ENCODE measurements around the gene CCNL1.
"Not testable (repeated sequence)": the region's sequence is repeated elsewhere in the genome, so short reads cannot be mapped to it uniquely, and the experiment has no call there.

Gene CCNL1

GRCh38 chr3:157170861-157171260, 10.9 kb upstream of the CCNL1 start:
- no peak for DNase-seq (ENCODE audit: low read depth)

- no peak for DNase-seq (ENCODE audit: low read depth)
Observed at GRCh38 chr3:157167371-157168042, 7.6 kb upstream of the CCNL1 start.

DNA sequence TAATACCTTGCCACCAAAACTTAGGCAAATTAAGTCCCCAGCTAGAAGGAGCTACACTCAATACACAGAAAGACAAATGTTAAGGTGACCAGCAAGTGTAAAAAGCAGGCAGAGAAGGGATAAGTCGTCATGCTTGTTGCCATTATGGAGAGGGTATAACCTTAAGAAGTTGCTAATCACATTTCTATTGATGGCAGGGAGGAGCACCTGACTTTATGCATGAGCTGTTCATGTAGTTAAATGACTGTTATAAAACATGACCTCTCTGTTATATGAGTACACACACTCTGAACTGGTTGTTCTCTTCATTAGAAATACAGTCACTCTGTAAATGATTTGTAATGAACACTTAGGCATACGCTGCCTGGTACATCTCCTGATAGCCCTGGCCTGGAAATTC, 6.6 kb upstream of the CCNL1 start:
- no peak for DNase-seq (ENCODE audit: low read depth)

DNA sequence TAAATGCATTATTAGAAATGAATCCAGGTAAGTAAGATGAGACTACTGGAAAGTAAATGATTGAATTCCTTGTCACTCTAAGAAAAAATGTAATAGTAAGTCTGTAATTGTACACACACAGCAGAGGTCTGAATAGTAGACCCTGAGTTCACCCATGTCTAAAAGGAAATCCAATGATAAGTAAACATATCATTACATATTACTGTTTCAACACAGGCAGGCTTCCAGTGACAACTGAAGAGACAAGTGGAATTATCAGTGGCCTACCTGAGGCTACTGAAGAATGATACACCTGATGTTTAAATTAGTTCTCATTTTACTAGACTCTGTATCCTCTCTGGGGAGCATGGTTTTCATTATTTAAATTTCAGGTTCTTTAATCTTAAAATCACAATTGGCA, 6.2 kb upstream of the CCNL1 start:
- no peak for DNase-seq (ENCODE audit: low read depth)

- no peak for DNase-seq (ENCODE audit: low read depth)
Observed at GRCh38 chr3:157163217-157163953, 3.4 kb upstream of the CCNL1 start.

GRCh38 chr3:157162620-157163019, 2.7 kb upstream of the CCNL1 start:
- not testable (repeated sequence) for DNase-seq (ENCODE audit: low read depth)

DNA sequence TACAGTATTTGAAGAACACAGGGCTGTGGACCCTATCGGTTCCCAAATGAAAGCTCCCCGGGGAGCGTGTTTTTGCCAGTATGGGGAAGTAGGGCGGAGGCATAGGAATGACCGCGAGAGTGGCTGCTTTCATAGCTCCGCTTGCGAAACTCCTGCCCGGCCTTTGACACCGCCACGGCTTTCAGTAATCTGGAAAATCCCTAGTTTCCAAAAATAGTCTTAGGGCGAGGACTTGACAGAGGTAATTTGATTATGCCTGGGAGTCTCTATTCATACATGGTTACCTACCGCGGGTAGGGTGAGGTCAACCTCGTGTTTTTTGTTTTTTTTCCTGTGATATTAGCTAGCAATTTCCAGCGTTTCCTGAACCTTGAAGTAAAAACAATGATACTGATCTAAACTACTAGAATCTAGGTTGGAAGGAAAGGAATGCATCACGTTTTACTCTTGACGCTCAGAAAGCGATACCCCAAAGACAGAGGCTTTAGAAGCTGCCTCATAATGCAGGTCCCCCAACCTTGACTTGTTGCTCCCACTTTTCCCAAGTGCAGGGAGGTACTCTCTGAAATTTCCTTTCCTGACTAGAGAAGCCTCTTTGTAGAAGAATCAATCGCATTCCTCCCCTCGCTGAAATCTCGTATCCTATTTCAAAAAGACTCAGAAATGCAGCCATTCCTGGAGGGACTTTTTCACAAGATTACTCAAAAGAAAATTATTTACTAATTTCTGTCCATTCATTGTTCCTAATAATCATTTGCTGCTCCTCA, 894 bp upstream of the CCNL1 start:
- peak; percentile 92 for DNase-seq (ENCODE audit: low read depth)

DNA sequence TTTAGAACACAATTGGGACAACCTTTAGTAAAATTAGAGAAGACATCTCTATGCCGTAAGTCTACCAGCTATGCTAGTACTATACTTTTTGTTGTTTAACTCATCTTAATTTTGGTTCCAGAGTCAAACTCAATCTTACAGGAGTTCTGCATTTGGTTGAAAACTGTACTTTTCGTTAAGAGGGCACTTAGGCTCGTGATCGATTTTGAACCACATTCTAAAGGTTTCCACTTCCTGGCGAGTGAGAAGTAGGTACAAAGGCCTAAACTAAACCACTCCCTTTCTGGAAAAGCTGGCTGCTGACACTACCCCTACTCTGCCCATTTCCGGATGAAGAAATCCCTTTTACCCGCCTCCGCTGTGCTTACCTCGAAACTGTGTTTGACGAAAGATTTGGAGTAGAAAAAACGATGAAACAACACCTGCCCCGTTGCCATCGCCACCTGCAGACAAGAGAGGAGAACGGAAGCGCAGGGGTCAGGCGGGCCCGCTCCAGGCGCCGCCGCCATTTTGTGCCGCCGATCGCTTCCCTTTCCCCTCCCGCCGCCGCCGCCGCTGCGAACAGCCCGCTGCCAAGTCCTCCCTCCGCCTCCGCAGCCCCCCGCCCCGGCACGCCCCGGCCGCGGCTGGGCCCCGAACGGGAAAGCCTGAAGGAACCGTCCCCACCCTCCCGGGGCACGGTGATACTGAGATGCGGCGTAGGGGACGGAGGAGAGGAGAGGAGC, 748 bp downstream of the CCNL1 start:
- DNase-seq (ENCODE audit: low read depth), result peak; percentile 36

DNA sequence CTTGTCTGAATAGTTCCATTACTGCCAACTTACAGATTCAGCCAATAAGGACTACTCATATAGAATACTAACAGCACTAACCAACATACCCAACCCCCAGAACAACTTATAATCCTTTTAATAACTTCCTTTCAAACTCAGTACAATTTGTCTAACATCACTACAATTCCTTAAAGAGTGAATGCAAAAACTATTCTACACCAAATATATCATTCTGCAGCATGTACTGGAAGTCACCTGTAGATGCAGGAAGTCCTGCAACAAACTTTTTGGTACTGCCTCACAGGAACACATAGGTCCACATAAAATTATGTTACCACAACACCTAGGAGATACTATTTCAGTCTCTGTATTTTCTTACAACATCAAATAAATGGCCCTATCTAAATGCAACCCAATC, 2.1 kb downstream of the CCNL1 start:
- no peak for DNase-seq (ENCODE audit: low read depth)

- no peak for DNase-seq (ENCODE audit: low read depth)
Observed at GRCh38 chr3:157156837-157157635, 2.9 kb downstream of the CCNL1 start.

- DNase-seq (ENCODE audit: low read depth), result no peak
Observed at GRCh38 chr3:157155591-157155990, 4.4 kb downstream of the CCNL1 start.

DNA sequence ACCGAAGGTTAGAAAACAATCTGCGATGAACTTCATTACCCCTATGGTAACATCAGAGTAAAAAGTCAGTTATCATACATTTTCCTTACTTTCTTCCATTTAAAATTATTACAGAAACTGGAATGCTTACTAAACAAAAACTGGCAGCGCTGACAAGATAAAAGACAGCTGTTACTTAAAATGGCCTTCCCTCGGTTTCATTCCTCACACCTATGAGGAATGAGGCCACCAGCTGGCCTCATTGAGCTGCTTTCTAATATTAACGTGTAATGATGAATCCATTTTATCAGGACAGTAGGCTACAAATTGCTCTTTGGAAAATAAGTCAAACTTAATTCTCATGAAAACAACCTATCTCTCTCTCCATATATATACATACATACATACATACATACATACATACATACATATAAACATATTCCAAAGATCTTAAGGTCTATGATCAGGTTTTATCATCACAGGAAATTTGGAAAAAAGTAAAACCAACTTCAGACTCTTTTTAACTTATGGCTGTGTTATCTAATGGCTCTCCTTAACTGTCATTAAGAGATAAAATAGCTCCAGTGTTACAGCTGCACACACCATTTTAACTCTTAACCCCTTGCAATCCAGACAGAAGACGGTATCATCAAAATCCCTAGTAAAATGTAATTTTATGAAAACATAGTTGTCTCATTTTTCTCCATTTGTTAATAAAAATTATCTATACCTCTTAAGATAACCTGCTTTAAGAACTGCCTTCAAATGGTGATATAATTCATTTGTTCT, 5.2 kb downstream of the CCNL1 start:
- no peak for DNase-seq (ENCODE audit: low read depth)

- no peak for DNase-seq (ENCODE audit: low read depth)
Observed at GRCh38 chr3:157152930-157153329, 7.0 kb downstream of the CCNL1 start.

- no peak for DNase-seq (ENCODE audit: low read depth)
Observed at GRCh38 chr3:157152438-157152837, 7.5 kb downstream of the CCNL1 start.

GRCh38 chr3:157151627-157152026, 8.3 kb downstream of the CCNL1 start:
- DNase-seq (ENCODE audit: low read depth), result no peak

GRCh38 chr3:157151151-157151550, 8.8 kb downstream of the CCNL1 start:
- DNase-seq (ENCODE audit: low read depth), result peak; percentile 29

- DNase-seq (ENCODE audit: low read depth), result no peak
Observed at GRCh38 chr3:157149136-157149696, 10.7 kb downstream of the CCNL1 start.

DNA sequence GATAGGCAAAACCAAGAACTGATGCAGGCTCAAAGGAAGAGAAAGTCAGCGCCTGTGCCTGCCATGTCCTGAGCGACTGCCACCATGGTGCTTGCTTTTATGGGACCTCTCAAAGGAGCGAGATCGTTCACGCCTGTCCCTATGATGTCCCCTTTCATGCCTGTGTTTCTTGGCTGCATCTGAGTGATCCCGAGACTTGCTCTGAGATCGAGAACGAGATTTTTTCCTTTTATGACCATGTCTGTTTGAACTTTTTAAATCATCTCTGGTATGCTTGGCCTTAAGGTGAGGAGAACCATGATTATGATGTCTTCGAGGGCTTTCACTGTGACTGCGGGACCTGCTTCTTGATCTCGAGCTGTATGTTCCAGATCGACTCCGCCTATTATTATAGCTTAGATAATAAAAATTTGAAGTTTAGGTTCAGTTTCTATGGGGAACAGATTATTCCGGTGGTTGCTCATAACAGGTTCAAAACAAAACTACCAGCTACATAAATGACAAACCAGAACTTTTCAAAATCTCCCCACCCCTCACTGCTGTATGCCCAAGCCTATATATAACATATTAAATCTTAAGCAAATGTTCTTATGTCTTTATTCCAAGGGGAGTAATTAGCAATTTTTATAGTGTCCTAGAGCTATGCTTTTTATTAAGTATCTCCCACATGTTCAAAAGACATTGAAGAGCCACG, 11.6 kb downstream of the CCNL1 start:
- no peak for DNase-seq (ENCODE audit: low read depth)

DNA sequence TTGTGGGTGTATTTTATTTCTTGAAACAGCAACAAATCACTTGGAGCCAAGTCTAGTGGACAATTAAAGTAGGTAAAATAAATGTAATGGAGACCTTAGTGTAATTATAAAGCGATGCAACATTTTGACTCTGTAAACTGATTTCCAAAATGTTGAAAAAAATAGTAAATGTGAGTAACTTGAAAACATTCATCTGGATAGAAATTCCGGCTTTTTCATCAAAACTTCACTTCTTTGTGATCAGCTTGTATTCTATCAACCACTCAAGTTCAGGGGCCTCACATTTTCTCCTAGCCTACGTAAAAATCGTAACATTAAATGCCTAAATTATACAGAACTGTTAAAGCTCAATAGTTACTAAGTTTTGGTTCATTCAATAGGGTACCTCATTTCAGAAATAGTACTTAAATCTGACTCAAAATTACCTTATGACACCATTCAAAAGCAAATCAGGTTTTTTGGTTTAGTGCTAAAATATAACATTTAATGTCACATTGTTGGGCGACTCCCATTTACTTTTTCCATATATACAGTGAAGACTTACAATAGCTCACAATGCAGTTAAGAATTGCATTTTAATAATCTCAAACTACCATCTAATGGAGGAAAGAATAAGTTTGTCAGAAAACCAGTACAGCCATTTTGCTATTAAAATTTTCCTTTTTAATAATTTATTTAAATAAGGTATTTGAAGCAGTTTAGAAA, 12.7 kb downstream of the CCNL1 start:
- no peak for DNase-seq (ENCODE audit: low read depth)

All from amniotic epithelial cell (primary cell).